IPS-11a (cell line): Measurements from ENCODE around the gene SHLD2.
"Not testable (repeated sequence)": the region's sequence is repeated elsewhere in the genome, so short reads cannot be mapped to it uniquely, and the experiment has no call there.

Experiments used
- H3K4me3 ChIP-seq: one replicate; pipeline ENCODE4 v1.5.1; 2013; ENCODE audit warnings: low read depth, low read length, control low read depth

Gene SHLD2

GRCh38 chr10:87083576-87084290 lies 11.3 kb upstream of the SHLD2 start:
- H3K4me3 ChIP-seq = not testable (repeated sequence)

- not testable (repeated sequence) for H3K4me3 ChIP-seq
Measured at GRCh38 chr10:87084291-87084782, 10.7 kb upstream of the SHLD2 start.

- H3K4me3 ChIP-seq = no peak overlapping the region
Measured at GRCh38 chr10:87085537-87085936, 9.5 kb upstream of the SHLD2 start.

- no peak overlapping the region for H3K4me3 ChIP-seq
Measured at GRCh38 chr10:87089746-87090145, 5.3 kb upstream of the SHLD2 start.

- H3K4me3 ChIP-seq = no peak overlapping the region
Measured at GRCh38 chr10:87090779-87091178, 4.2 kb upstream of the SHLD2 start.

- H3K4me3 ChIP-seq = peak overlapping the region; percentile 57
Measured at GRCh38 chr10:87092376-87092860, 2.6 kb upstream of the SHLD2 start.

- H3K4me3 ChIP-seq = peak overlapping the region; percentile 57
Measured at GRCh38 chr10:87092861-87093631, 2.0 kb upstream of the SHLD2 start.

- H3K4me3 ChIP-seq = peak overlapping the region; percentile 57
Measured at GRCh38 chr10:87093632-87094372, 1.2 kb upstream of the SHLD2 start.

- H3K4me3 ChIP-seq = peak overlapping the region; percentile 64
Measured at GRCh38 chr10:87095236-87095945, 385 bp downstream of the SHLD2 start.

- H3K4me3 ChIP-seq = no peak overlapping the region
Measured at GRCh38 chr10:87101996-87102395, 7.0 kb downstream of the SHLD2 start.

GRCh38 chr10:87104727-87105126 lies 9.7 kb downstream of the SHLD2 start:
- H3K4me3 ChIP-seq = not testable (repeated sequence)

- no peak overlapping the region for H3K4me3 ChIP-seq
Measured at GRCh38 chr10:87105446-87106124, 10.6 kb downstream of the SHLD2 start.

- H3K4me3 ChIP-seq = not testable (repeated sequence)
Measured at GRCh38 chr10:87118122-87118521, 23.1 kb downstream of the SHLD2 start.

- not testable (repeated sequence) for H3K4me3 ChIP-seq
Measured at GRCh38 chr10:87119029-87119428, 24.0 kb downstream of the SHLD2 start.

- not testable (repeated sequence) for H3K4me3 ChIP-seq
Measured at GRCh38 chr10:87123351-87123750, 28.3 kb downstream of the SHLD2 start.

GRCh38 chr10:87127048-87127447 lies 32.0 kb downstream of the SHLD2 start:
- not testable (repeated sequence) for H3K4me3 ChIP-seq

GRCh38 chr10:87127607-87128156 lies 32.7 kb downstream of the SHLD2 start:
- H3K4me3 ChIP-seq = not testable (repeated sequence)

- H3K4me3 ChIP-seq = not testable (repeated sequence)
Measured at GRCh38 chr10:87132176-87132575, 37.2 kb downstream of the SHLD2 start.

- not testable (repeated sequence) for H3K4me3 ChIP-seq
Measured at GRCh38 chr10:87133936-87134335, 38.9 kb downstream of the SHLD2 start.

- H3K4me3 ChIP-seq = not testable (repeated sequence)
Measured at GRCh38 chr10:87134440-87134839, 39.4 kb downstream of the SHLD2 start.
